Colonic mucosa (tissue), 4 donors: ENCODE data around the gene RBL2. TPM values are rescaled to one million over a fixed set of nuclear protein-coding genes. Genes with fewer than 3 reads are reported as not detected.

Experiments
- DNase-seq: peaks from one replicate; pipeline ENCODE4 v3.0.0-alpha.2; 2020
- H3K27ac ChIP-seq: fragments of 200-600 bp; one replicate; pipeline ENCODE4 v1.8.0; 2021
- H3K27me3 ChIP-seq: fragments of 200-600 bp; one replicate; pipeline ENCODE4 v1.8.0; 2021
- H3K36me3 ChIP-seq: fragments of 200-600 bp; one replicate; pipeline ENCODE4 v1.8.0; 2021
- H3K4me1 ChIP-seq: fragments of 200-600 bp; one replicate; pipeline ENCODE4 v1.8.0; 2021; ENCODE audit warnings: mild to moderate bottlenecking
- H3K4me3 ChIP-seq: fragments of 200-600 bp; one replicate; pipeline ENCODE4 v1.8.0; 2021
- H3K9ac ChIP-seq, 2 donors: one replicate each; pipeline ENCODE4 v1.7.0; 2013; ENCODE audit warnings: control low read depth in 2 of 2, low read depth in 2 of 2, low read length in 2 of 2
- H3K9me3 ChIP-seq: fragments of 200-600 bp; one replicate; pipeline ENCODE4 v1.8.0; 2021
- intact Hi-C: fragments of 100-400 bp; cut with DNase I; formaldehyde crosslinking; loops from one replicate; pipeline ENCODE4 v1.14.1; 2022
- total RNA-seq, 2 donors: library from RNA; stranded (reverse); fragmentation: NEBNext Ultra II Directional in 1 of 2; extraction: Animal tissue kit (Norgen Biotek cat#: 25700) in 1 of 2; gene quantifications; one replicate each; pipeline ENCODE4 v1.2.1, GENCODE V29; 2021
- TF ChIP-seq, protein P1 (sequence below): fragments of 200-600 bp; IDR thresholded peaks from one replicate; pipeline ENCODE4 v1.8.0; 2022; ENCODE audit warnings: antibody characterized with exemption, mild to moderate bottlenecking
- donor health status: healthy.
- donor health status: DM: no; HTN: no; CAD: no.
- donor health status: DM: no; HTN: no; CAD: no.

Gene RBL2
- total RNA-seq, 2 donors from 2014 or later, result 46.9 to 61.3 TPM

- Histone ChIP-seq H3K9ac (peak overlapping the region in 1 of 2 donors; percentile 81), H3K27me3 (no peaks in the 10 kb centered on the region), H3K36me3 (peaks cover 6% of the 10 kb centered on the region), H3K27ac (peak overlapping the region; percentile 1), H3K4me1 (peaks cover 7% of the 10 kb centered on the region), H3K4me3 (peak overlapping the region; percentile 92), H3K9me3 (no peaks in the 10 kb centered on the region)
- no peak for DNase-seq
- intact Hi-C loops, result no loop called here
- TF ChIP-seq, protein P1, sequence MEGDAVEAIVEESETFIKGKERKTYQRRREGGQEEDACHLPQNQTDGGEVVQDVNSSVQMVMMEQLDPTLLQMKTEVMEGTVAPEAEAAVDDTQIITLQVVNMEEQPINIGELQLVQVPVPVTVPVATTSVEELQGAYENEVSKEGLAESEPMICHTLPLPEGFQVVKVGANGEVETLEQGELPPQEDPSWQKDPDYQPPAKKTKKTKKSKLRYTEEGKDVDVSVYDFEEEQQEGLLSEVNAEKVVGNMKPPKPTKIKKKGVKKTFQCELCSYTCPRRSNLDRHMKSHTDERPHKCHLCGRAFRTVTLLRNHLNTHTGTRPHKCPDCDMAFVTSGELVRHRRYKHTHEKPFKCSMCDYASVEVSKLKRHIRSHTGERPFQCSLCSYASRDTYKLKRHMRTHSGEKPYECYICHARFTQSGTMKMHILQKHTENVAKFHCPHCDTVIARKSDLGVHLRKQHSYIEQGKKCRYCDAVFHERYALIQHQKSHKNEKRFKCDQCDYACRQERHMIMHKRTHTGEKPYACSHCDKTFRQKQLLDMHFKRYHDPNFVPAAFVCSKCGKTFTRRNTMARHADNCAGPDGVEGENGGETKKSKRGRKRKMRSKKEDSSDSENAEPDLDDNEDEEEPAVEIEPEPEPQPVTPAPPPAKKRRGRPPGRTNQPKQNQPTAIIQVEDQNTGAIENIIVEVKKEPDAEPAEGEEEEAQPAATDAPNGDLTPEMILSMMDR, result no peak
These were observed 67.1 kb downstream of the RBL2 start for GRCh38 chr16:53501216-53501859.

DNA sequence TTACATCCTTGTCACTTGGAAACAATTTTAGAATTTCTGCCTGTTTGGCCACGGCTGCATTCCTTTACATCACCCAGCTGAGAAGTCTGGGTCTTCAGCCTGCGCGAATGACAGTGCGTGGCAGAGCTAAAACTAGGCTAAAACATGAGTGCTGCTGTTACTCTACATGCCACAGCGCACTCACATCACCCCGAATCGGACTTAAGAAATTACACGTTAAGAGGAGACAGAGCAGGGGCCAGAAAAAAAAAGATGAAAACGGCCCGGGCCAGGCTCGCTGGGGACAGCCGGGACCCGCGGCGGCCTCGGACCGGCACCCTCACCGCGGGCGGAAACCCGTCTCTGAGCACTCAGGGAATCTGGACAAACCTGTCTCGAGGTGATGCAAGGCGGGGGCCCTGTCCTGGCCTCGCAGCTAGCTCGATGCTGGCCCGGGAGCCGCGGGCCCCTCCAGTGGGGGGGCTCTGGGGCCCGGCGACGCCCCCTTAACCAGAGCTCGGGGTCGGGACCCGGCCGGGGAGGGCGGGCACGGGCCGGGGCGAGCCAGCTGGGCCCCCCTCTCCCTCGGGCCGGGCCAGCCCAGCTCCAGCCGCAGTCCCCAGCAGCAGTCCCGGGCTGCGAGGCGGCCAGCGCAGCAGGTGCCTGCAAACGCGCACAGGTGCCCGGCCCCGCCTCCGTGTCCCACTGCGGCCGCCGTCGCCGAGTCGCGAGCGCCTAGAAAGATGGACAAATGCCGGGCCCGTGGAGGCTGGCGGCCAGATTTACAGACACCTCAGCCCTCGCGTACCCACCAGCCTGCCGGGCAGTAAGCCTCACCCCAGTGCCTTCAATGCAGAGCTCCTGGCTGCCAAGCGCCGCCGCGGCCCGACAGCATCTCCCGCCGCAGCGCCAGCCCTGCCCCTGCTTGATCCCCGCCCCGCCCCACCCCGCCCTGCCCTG, 68.3 kb downstream of the RBL2 start, which contains the start of gene AKTIP:
Gene AKTIP, minus strand, starts transcription at position 879 of the 939 bp plus-strand sequence. CDS start 2,950 bp downstream, outside the sequence.
- Histone ChIP-seq H3K36me3 (no peaks in the 10 kb centered on the region), H3K27me3 (no peaks in the 10 kb centered on the region)
- TF ChIP-seq, protein P1, result no peak

DNA sequence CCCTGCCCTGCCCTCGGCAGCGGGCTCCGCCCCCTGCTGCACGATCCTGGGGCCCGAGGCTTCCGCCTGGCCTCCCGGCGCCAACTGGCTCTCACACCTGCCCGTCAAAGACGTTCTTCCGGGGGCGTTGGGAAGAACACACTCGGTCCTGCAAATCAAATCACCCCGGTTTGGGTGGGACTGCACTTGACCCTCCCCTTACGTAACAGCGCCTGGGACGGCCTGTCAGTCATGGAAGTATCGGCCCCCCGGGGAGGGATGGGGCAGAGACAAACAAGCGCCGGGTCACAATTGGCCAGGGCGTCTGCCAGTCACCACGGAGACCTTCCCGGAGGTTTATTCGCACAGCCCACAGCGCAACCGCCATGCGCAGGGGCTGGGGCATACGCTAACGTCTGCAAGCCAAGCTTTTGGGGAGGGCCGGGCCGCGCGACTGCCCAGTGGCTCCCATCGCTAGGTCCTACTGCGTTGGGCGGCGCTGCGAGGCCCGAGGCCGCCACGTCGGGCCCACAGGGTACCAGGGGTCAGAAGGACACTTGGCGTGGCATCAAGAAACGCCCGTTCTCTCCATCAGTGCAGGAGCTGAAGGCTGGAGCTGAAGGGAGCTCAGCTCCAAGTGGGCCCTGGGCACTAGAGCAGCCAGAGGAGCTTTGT, 69.1 kb downstream of the RBL2 start:
- TF ChIP-seq, protein P1, result no peak
- DNase-seq, result peak; percentile 100
- Histone ChIP-seq H3K4me3 (peak overlapping the region; percentile 92), H3K27me3 (no peaks in the 10 kb centered on the region), H3K27ac (peak overlapping the region; percentile 94), H3K9ac (peak overlapping the region; percentile 45 to 74), H3K4me1 (peaks cover 7% of the 10 kb centered on the region), H3K9me3 (no peaks in the 10 kb centered on the region), H3K36me3 (no peaks in the 10 kb centered on the region)
- intact Hi-C loops, result no loop called here

More for the DNA sequence above, 68.3 kb downstream of the RBL2 start, which contains the start of gene AKTIP:
- peak within 1 kb of the TSS; percentile 92 for H3K4me3 ChIP-seq
- H3K4me1 ChIP-seq, result peaks cover 7% of the 10 kb centered on the region
- intact Hi-C loops, result no loop called here
- H3K9ac ChIP-seq, result peak within 1 kb of the TSS; percentile 80 to 81
- peak within 1 kb of the TSS; percentile 94 for H3K27ac ChIP-seq
- no peaks in the 10 kb centered on the region for H3K9me3 ChIP-seq
- DNase-seq, result peak; percentile 80

DNA sequence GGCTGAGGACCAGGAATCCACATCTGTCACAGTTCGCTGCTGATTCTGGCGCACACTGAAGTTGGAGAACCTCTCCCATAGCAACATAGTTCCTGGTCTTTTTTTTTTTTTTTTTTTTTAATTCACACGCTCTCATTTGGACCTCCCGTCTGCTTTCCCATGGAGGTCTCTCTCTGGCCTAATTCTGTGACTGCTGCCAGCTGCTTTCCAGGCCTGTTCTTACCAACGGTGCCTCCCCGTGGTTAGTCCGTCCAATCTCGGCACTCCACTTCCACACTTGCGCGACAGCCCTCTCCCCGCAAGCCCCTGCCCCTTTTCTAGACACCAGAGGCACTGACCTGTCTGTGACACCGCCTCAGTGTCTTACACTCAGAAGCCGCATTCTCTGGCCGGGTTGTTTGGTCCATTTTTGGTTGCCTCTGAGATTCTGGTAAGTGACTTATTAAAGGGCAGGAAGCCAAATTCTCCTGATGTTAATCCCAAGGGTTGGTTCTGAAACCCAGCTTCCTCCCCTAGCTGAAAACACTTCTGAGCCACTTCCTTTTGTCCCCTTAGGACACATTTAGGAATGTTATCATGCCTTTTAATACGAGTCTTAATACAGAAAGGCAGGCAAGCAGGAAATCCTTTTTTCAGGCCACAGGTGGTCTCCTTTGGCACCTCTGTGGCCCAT, 69.9 kb downstream of the RBL2 start:
- H3K27me3 ChIP-seq, result no peaks in the 10 kb centered on the region
- H3K36me3 ChIP-seq, result no peaks in the 10 kb centered on the region
- H3K9ac ChIP-seq, result peak overlapping the region; percentile 69 to 74
- TF ChIP-seq, protein P1, result no peak
- peak overlapping the region; percentile 47 for H3K4me3 ChIP-seq
- H3K27ac ChIP-seq, result peak overlapping the region; percentile 94
- H3K9me3 ChIP-seq, result no peaks in the 10 kb centered on the region
- DNase-seq, result peak; percentile 53
- intact Hi-C loops, result no loop called here
- peaks cover 3% of the 10 kb centered on the region for H3K4me1 ChIP-seq

DNA sequence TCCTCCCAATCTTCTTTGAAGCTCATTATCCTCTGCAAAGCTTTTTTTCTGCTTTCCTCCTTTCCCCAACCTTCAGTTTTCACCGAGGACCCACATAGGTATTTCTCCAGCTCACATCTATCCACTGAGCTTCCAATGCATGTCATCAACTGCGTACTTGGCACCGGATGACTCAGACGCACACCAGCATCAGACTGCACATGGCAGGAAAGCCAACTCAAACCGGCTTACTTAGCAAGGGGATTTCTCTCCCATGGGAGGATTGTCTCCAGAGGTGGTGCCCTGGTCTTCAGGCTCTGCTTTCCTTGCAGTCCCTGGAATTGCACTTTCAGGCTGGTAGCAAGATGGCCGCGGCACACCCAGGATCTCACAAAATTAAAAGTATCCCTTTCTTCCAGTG, 70.4 kb downstream of the RBL2 start:
- intact Hi-C loops, result no loop called here
- Histone ChIP-seq H3K4me3 (no peak overlapping the region), H3K27ac (peak overlapping the region; percentile 94), H3K27me3 (no peaks in the 10 kb centered on the region), H3K4me1 (peaks cover 3% of the 10 kb centered on the region), H3K9me3 (no peaks in the 10 kb centered on the region), H3K9ac (peak overlapping the region in 1 of 2 donors; percentile 74), H3K36me3 (no peaks in the 10 kb centered on the region)
- TF ChIP-seq, protein P1, result no peak
- DNase-seq, result no peak
